GM12892 (cell line): ENCODE data around the gene THADA.

Experiments used
- POLR2A ChIP-seq: IDR thresholded peaks from 2 replicates; pipeline ENCODE4 v1.6.1; 2011; ENCODE audit warnings: low read depth, low read length, control low read depth
- POLR2AphosphoS5 ChIP-seq: IDR thresholded peaks from 2 replicates; pipeline ENCODE4 v1.6.1; 2011; ENCODE audit warnings: low read depth, low read length, control low read depth
- TAF1 ChIP-seq: IDR thresholded peaks from 2 replicates; pipeline ENCODE4 v1.6.1; 2011; ENCODE audit warnings: low read depth, mild to moderate bottlenecking, control low read depth, low read length, borderline replicate concordance

DNA sequence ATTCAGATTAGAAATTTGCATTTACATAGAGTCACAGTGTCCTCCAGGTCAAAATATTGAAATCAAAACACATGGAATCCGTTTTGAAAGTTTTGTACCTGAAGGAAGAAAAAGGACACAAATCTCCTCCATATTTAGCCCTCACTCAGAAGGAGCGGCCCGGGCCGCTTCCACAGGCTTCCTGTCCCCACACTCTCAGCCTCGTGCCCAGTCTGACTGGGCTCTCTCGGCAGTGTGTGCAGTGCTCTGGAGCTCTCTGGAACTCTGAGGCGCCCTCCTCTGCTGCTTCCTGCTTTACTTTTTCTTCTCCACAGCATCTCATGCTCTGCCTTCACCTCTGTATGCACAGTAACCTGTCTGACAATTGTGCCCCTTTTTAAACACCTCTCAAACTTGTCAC, 347.2 kb downstream of the THADA start:
- TF ChIP-seq POLR2A: no peak
- TF ChIP-seq POLR2AphosphoS5: no peak
- no peak for TF ChIP-seq TAF1
